ENCODE results near the gene CTXND2.

DNA sequence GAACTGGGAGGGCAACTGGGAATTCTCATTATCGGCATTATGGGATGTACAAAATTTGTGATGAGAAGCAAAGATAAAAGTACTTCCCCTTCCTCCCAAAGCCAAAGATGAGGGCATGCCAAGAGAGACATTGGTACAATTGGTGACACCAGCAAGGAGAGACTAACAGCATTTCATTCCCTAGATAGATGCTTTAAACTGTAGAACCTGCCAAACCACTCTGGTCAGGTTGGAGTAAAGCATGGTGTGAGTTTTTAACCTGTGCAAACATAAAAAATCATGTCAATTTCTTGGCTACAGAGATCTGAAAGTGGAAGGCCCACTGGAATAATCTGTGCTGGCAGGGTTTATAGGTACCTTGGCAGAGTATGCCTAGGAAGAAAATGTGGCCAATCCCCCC, 19.4 kb downstream of the CTXND2 start:
- TF ChIP-seq, protein P1, sequence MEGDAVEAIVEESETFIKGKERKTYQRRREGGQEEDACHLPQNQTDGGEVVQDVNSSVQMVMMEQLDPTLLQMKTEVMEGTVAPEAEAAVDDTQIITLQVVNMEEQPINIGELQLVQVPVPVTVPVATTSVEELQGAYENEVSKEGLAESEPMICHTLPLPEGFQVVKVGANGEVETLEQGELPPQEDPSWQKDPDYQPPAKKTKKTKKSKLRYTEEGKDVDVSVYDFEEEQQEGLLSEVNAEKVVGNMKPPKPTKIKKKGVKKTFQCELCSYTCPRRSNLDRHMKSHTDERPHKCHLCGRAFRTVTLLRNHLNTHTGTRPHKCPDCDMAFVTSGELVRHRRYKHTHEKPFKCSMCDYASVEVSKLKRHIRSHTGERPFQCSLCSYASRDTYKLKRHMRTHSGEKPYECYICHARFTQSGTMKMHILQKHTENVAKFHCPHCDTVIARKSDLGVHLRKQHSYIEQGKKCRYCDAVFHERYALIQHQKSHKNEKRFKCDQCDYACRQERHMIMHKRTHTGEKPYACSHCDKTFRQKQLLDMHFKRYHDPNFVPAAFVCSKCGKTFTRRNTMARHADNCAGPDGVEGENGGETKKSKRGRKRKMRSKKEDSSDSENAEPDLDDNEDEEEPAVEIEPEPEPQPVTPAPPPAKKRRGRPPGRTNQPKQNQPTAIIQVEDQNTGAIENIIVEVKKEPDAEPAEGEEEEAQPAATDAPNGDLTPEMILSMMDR (IDR thresholded peaks at IDR 0.05; ENCODE audit: low read depth, low read length, poor library complexity, severe bottlenecking), result no peak
- no peak for TF ChIP-seq EZH2phosphoT487 (IDR thresholded peaks at IDR 0.05; ENCODE audit: borderline replicate concordance, low read length)
